GM23338 (cell line): ENCODE measurements around the gene SYNE4. TPM values are rescaled to one million over a fixed set of nuclear protein-coding genes. Genes with fewer than 3 reads are reported as not detected.

Experiments used
- ATAC-seq: fragments of 200-7000 bp; cut with Tn5 transposase; 3 replicates; pipeline ENCODE4 v1.9.1; 2020
- DNase-seq: peaks from one replicate; pipeline ENCODE4 v3.0.0-alpha.2; 2015; ENCODE audit warnings: low spot score
- H2AFZ ChIP-seq: fragments of 200-600 bp; sonication (generic); 2 replicates; pipeline ENCODE4 v1.8.0; 2016; ENCODE audit warnings: antibody characterized with exemption, mild to moderate bottlenecking, moderate library complexity
- H3F3A ChIP-seq: fragments of 200-600 bp; sonication (generic); replicated peaks from 2 replicates; pipeline ENCODE4 v1.8.0; 2017; ENCODE audit warnings: antibody characterized with exemption, mixed run types, low read depth
- H3K27ac ChIP-seq: fragments of 200-600 bp; sonication (generic); 2 replicates; pipeline ENCODE4 v1.6.1; 2016; ENCODE audit warnings: low read depth
- H3K27me3 ChIP-seq: fragments of 200-600 bp; sonication (generic); 2 replicates; pipeline ENCODE4 v1.8.0; 2016; ENCODE audit warnings: mild to moderate bottlenecking, mixed run types, moderate library complexity; ENCODE audit not compliant: insufficient read depth
- H3K36me3 ChIP-seq: fragments of 200-600 bp; sonication (generic); 2 replicates; pipeline ENCODE4 v1.8.0; 2016; ENCODE audit warnings: mild to moderate bottlenecking; ENCODE audit not compliant: insufficient read depth
- H3K4me1 ChIP-seq: fragments of 200-600 bp; sonication (generic); 2 replicates; pipeline ENCODE4 v1.8.0; 2016; ENCODE audit warnings: mild to moderate bottlenecking, moderate library complexity; ENCODE audit not compliant: insufficient read depth
- H3K4me2 ChIP-seq: fragments of 200-600 bp; sonication (generic); 2 replicates; pipeline ENCODE4 v1.7.1; 2017; ENCODE audit warnings: mixed run types
- H3K4me3 ChIP-seq: fragments of 200-600 bp; sonication (generic); 2 replicates; pipeline ENCODE4 v1.6.1; 2016; ENCODE audit warnings: mixed run types
- H3K79me2 ChIP-seq: fragments of 200-600 bp; sonication (generic); replicated peaks from 2 replicates; pipeline ENCODE4 v1.8.0; 2017; ENCODE audit warnings: mild to moderate bottlenecking; ENCODE audit not compliant: insufficient read depth
- H3K9me2 ChIP-seq: fragments of 200-600 bp; sonication (generic); 2 replicates; pipeline ENCODE4 v1.8.0; 2017; ENCODE audit not compliant: insufficient read depth
- H4K20me1 ChIP-seq: fragments of 200-600 bp; sonication (generic); replicated peaks from 2 replicates; pipeline ENCODE4 v1.8.0; 2017; ENCODE audit warnings: mild to moderate bottlenecking; ENCODE audit not compliant: insufficient read depth
- H3K27ac Mint-ChIP-seq: 2 replicates; pipeline ENCODE4 v1.8.0; 2020; ENCODE audit warnings: inconsistent platforms, mild to moderate bottlenecking, moderate library complexity, mixed read lengths
- H3K27me3 Mint-ChIP-seq: 3 replicates; pipeline ENCODE4 v1.8.0; 2022; ENCODE audit warnings: low read depth, mild to moderate bottlenecking, moderate library complexity, mixed read lengths, inconsistent platforms; ENCODE audit not compliant: insufficient read depth, poor library complexity
- H3K36me3 Mint-ChIP-seq: 3 replicates; pipeline ENCODE4 v1.8.0; 2021; ENCODE audit warnings: low read depth, mild to moderate bottlenecking, inconsistent platforms, moderate library complexity, mixed read lengths
- H3K4me1 Mint-ChIP-seq: 3 replicates; pipeline ENCODE4 v1.8.0; 2020; ENCODE audit warnings: mild to moderate bottlenecking, inconsistent platforms, mixed read lengths
- H3K4me3 Mint-ChIP-seq: 3 replicates; pipeline ENCODE4 v1.8.0; 2021; ENCODE audit warnings: moderate library complexity, mild to moderate bottlenecking, inconsistent platforms, mixed read lengths
- H3K9me3 Mint-ChIP-seq: 3 replicates; pipeline ENCODE4 v1.8.0; 2020; ENCODE audit warnings: moderate library complexity, mild to moderate bottlenecking, inconsistent platforms, mixed read lengths
- CREB1 ChIP-seq: fragments of 250-450 bp; sonication (Bioruptor Pico); IDR thresholded peaks from 2 replicates; pipeline ENCODE4 v1.5.0; 2020; ENCODE audit warnings: low read depth, mild to moderate bottlenecking, moderate library complexity
- EZH2 ChIP-seq: fragments of 200-600 bp; sonication (generic); IDR thresholded peaks from one replicate; pipeline ENCODE4 v1.8.0; 2017; ENCODE audit warnings: antibody characterized with exemption, mild to moderate bottlenecking, low read depth; ENCODE audit not compliant: unreplicated experiment
- NANOG ChIP-seq: IDR thresholded peaks from 2 replicates; pipeline ENCODE4 v1.6.1; 2016; ENCODE audit warnings: antibody characterized with exemption, borderline replicate concordance
- POLR2AphosphoS5 ChIP-seq: IDR thresholded peaks from 2 replicates; pipeline ENCODE4 v1.6.1; 2016; ENCODE audit warnings: antibody characterized with exemption, low read depth
- polyA plus RNA-seq: library from polyadenylated mRNA; unstranded; fragments of >200 nt; fragmentation: Nextera tagmentation; extraction: Ambion mirVana; gene quantifications from 2 replicates; pipeline ENCODE4 v1.2.1, GENCODE V29; 2016
- total RNA-seq: library from RNA; depleted of rRNA; stranded (reverse); fragments of >200 nt; shearing (Covaris generic); gene quantifications from 2 replicates; pipeline ENCODE4 v1.2.3, GENCODE V29; 2014
- TF ChIP-seq, protein P1 (sequence below), 2 experiments: fragments of 200-600 bp in 1 of 2; sonication (generic) in 1 of 2; conservative IDR thresholded peaks; 2 replicates each; pipeline versions ENCODE4 v1.5.1 to v1.6.1; 2016 to 2017; ENCODE audit warnings: antibody characterized with exemption in 2 of 2, low read depth in 2 of 2, mild to moderate bottlenecking in 2 of 2, moderate library complexity in 1 of 2
- TF ChIP-seq, protein P2 (sequence below): IDR thresholded peaks from 2 replicates; pipeline ENCODE4 v1.6.1; 2016; ENCODE audit warnings: antibody characterized with exemption
- TF ChIP-seq, protein P3 (sequence below): fragments of 250-450 bp; sonication (Bioruptor Pico); IDR thresholded peaks from 2 replicates; pipeline ENCODE4 v1.5.0; 2020; ENCODE audit warnings: mild to moderate bottlenecking, moderate library complexity

Gene SYNE4
- total and polyA plus RNA-seq, 2 experiments from 2014 or later: 26.1 to 49.8 TPM

DNA sequence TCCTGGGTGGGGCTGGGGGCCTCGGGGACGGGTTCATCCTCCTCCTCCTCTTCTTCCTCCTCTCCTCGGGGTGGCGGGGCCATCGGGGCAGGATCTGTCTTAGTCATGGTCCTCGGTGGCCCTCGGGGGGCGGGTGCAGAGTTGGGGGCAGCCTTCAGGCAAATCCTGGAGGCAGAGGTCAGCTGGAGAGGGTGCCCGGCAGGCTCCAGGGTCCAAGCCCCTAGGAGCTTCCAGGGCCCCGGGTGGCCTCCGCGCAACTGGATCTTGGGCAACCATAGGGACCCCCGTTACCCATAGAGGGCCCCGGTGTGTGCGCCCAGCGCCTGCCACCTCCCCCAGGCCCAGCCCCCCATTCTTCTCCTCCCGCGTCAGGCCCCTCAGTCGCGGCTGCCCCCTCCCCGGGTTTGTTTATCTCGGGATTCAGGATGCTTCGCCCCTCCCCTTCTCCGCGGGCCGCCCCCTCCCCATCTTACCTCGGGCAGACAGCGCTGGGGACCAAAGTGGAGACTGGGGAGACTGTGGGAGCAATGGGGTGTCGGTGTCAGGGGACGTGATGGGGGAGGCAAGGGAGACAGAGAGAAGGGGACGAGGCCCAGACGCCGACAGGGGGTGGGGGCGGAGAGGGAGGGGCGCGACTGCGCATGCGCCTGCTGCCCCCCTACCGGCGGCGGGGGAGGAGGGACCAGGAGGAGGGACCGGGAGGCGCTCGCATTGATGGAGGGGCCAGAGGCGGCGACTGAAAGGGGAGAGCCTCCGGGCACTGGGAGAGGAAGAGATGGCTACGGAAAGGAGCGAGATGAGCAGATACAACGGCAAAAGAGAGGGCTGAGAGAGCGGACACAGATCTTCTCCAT is 23.9 kb upstream of the SYNE4 start, which contains the start of gene CLIP3:
Gene CLIP3 (minus strand): TSS at position 623 of the 854 bp plus-strand sequence. CDS start 516 bp downstream, at position 107.
- no peaks in the 10 kb centered on the region for H3K9me2 ChIP-seq
- H3K27ac Mint-ChIP-seq: no peak within 1 kb of the TSS
- peak; percentile 91 for ATAC-seq
- peak within 1 kb of the TSS; percentile 86 for H3K4me3 Mint-ChIP-seq
- no peaks in the 10 kb centered on the region; the same call in 1 of the 2 replicates for H4K20me1 ChIP-seq
- H3K36me3 ChIP-seq: no peaks in the 10 kb centered on the region
- peak within 1 kb of the TSS; percentile 96 for H3K4me3 ChIP-seq
- H3K27me3 Mint-ChIP-seq: peaks cover 21% of the 10 kb centered on the region
- H3F3A ChIP-seq: 0 out of 2 replicates have a peak, but pooled peaks cover 3% of the 10 kb centered on the region
- H3K9me3 Mint-ChIP-seq: no peaks in the 10 kb centered on the region
- peak; percentile 87 for DNase-seq
- no peak within 1 kb of the TSS for H3K27ac ChIP-seq
- peak within 1 kb of the TSS; percentile 87 for H3K4me2 ChIP-seq
- TF ChIP-seq NANOG (no peak), POLR2AphosphoS5 (peak; percentile 54)
- no peaks in the 10 kb centered on the region for H3K79me2 ChIP-seq
- H3K4me1 Mint-ChIP-seq: peaks cover 2% of the 10 kb centered on the region; the same call in 1 of the 3 replicates
- H3K27me3 ChIP-seq: no peaks in the 10 kb centered on the region
- H3K4me1 ChIP-seq: peaks cover 6% of the 10 kb centered on the region; the same call in 1 of the 2 replicates
- no peaks in the 10 kb centered on the region; the same call in 2 of the 3 replicates for H3K36me3 Mint-ChIP-seq
- H2AFZ ChIP-seq: peak within 1 kb of the TSS; percentile 95

DNA sequence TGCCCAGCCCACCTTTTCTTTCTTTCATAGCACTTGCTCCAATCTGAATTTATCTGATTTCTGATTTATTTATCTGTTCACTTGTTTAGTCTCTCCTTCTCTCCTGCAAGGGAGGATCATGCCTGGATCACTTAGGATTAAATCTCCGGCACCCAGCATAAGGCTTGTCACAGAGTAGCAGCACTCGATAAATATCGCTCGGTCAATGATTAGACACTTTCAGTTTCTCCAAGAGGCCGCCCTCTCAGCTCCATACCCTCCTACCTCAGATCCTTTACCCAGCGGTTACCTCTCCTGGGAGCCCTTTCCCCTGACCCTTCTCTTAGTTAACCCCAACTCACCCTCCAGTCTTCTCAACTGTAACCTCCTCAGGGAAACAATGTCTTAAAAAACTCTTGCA is 22.7 kb upstream of the SYNE4 start:
- H3K27ac ChIP-seq: no peak overlapping the region
- H3K4me1 ChIP-seq: peaks cover 6% of the 10 kb centered on the region; the same call in 1 of the 2 replicates
- Mint-ChIP-seq H3K9me3 (no peaks in the 10 kb centered on the region), H3K27me3 (peaks cover 20% of the 10 kb centered on the region), H3K36me3 (peaks cover 4% of the 10 kb centered on the region; the same call in 1 of the 3 replicates), H3K27ac (no peak overlapping the region), H3K4me3 (peak overlapping the region; percentile 40), H3K4me1 (peaks cover 2% of the 10 kb centered on the region; the same call in 1 of the 3 replicates)
- H3K79me2 ChIP-seq: no peaks in the 10 kb centered on the region
- no peak overlapping the region for H2AFZ ChIP-seq
- no peak overlapping the region for H3K4me3 ChIP-seq
- H3K27me3 ChIP-seq: no peaks in the 10 kb centered on the region
- no peak for DNase-seq
- H3F3A ChIP-seq: 0 out of 2 replicates have a peak, but pooled peaks cover 3% of the 10 kb centered on the region
- TF ChIP-seq CREB1 (no peak), POLR2AphosphoS5 (no peak), EZH2 (no peak)
- TF ChIP-seq, protein P1, sequence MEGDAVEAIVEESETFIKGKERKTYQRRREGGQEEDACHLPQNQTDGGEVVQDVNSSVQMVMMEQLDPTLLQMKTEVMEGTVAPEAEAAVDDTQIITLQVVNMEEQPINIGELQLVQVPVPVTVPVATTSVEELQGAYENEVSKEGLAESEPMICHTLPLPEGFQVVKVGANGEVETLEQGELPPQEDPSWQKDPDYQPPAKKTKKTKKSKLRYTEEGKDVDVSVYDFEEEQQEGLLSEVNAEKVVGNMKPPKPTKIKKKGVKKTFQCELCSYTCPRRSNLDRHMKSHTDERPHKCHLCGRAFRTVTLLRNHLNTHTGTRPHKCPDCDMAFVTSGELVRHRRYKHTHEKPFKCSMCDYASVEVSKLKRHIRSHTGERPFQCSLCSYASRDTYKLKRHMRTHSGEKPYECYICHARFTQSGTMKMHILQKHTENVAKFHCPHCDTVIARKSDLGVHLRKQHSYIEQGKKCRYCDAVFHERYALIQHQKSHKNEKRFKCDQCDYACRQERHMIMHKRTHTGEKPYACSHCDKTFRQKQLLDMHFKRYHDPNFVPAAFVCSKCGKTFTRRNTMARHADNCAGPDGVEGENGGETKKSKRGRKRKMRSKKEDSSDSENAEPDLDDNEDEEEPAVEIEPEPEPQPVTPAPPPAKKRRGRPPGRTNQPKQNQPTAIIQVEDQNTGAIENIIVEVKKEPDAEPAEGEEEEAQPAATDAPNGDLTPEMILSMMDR (conservative IDR thresholded peaks at IDR 0.05; ENCODE audit: low read depth in 2 of 2): no peak
- TF ChIP-seq, protein P2, sequence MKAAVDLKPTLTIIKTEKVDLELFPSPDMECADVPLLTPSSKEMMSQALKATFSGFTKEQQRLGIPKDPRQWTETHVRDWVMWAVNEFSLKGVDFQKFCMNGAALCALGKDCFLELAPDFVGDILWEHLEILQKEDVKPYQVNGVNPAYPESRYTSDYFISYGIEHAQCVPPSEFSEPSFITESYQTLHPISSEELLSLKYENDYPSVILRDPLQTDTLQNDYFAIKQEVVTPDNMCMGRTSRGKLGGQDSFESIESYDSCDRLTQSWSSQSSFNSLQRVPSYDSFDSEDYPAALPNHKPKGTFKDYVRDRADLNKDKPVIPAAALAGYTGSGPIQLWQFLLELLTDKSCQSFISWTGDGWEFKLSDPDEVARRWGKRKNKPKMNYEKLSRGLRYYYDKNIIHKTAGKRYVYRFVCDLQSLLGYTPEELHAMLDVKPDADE: no peak
- TF ChIP-seq, protein P3, sequence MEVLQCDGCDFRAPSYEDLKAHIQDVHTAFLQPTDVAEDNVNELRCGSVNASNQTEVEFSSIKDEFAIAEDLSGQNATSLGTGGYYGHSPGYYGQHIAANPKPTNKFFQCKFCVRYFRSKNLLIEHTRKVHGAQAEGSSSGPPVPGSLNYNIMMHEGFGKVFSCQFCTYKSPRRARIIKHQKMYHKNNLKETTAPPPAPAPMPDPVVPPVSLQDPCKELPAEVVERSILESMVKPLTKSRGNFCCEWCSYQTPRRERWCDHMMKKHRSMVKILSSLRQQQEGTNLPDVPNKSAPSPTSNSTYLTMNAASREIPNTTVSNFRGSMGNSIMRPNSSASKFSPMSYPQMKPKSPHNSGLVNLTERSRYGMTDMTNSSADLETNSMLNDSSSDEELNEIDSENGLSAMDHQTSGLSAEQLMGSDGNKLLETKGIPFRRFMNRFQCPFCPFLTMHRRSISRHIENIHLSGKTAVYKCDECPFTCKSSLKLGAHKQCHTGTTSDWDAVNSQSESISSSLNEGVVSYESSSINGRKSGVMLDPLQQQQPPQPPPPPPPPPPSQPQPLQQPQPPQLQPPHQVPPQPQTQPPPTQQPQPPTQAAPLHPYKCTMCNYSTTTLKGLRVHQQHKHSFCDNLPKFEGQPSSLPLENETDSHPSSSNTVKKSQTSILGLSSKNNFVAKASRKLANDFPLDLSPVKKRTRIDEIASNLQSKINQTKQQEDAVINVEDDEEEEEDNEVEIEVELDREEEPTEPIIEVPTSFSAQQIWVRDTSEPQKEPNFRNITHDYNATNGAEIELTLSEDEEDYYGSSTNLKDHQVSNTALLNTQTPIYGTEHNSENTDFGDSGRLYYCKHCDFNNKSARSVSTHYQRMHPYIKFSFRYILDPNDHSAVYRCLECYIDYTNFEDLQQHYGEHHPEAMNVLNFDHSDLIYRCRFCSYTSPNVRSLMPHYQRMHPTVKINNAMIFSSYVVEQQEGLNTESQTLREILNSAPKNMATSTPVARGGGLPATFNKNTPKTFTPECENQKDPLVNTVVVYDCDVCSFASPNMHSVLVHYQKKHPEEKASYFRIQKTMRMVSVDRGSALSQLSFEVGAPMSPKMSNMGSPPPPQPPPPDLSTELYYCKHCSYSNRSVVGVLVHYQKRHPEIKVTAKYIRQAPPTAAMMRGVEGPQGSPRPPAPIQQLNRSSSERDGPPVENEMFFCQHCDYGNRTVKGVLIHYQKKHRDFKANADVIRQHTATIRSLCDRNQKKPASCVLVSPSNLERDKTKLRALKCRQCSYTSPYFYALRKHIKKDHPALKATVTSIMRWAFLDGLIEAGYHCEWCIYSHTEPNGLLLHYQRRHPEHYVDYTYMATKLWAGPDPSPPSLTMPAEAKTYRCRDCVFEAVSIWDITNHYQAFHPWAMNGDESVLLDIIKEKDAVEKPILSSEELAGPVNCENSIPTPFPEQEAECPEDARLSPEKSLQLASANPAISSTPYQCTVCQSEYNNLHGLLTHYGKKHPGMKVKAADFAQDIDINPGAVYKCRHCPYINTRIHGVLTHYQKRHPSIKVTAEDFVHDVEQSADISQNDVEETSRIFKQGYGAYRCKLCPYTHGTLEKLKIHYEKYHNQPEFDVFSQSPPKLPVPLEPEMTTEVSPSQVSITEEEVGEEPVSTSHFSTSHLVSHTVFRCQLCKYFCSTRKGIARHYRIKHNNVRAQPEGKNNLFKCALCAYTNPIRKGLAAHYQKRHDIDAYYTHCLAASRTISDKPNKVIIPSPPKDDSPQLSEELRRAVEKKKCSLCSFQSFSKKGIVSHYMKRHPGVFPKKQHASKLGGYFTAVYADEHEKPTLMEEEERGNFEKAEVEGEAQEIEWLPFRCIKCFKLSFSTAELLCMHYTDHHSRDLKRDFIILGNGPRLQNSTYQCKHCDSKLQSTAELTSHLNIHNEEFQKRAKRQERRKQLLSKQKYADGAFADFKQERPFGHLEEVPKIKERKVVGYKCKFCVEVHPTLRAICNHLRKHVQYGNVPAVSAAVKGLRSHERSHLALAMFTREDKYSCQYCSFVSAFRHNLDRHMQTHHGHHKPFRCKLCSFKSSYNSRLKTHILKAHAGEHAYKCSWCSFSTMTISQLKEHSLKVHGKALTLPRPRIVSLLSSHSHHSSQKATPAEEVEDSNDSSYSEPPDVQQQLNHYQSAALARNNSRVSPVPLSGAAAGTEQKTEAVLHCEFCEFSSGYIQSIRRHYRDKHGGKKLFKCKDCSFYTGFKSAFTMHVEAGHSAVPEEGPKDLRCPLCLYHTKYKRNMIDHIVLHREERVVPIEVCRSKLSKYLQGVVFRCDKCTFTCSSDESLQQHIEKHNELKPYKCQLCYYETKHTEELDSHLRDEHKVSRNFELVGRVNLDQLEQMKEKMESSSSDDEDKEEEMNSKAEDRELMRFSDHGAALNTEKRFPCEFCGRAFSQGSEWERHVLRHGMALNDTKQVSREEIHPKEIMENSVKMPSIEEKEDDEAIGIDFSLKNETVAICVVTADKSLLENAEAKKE (CRISPR knock-in tag): no peak
- H3K9me2 ChIP-seq: no peaks in the 10 kb centered on the region
- ATAC-seq: no peak
- no peaks in the 10 kb centered on the region for H3K36me3 ChIP-seq
- H3K4me2 ChIP-seq: no peak overlapping the region
- no peaks in the 10 kb centered on the region; the same call in 1 of the 2 replicates for H4K20me1 ChIP-seq
